WTC11 (cell line): Measurements from ENCODE around the gene TRAP1. TPM values are rescaled to one million over a fixed set of nuclear protein-coding genes. Genes with fewer than 3 reads are reported as not detected.

Source experiments
- ATAC-seq: fragments of 200-7000 bp; cut with Tn5 transposase; 2 replicates; pipeline ENCODE4 v1.10.0; 2021; ENCODE audit warnings: mild to moderate bottlenecking, moderate library complexity
- CTCF ChIA-PET: fragments of 300-600 bp; sonication (Branson Sonifier 250); formaldehyde crosslinking; loops from one replicate; lab custom pipeline; 2021; ENCODE audit warnings: antibody characterized with exemption; lab: Charles Lee
- POLR2A ChIA-PET: fragments of 350-600 bp; sonication (Branson Sonifier 250); formaldehyde crosslinking; loops from one replicate; lab custom pipeline; 2021; ENCODE audit warnings: antibody characterized with exemption; lab: Charles Lee
- DNase-seq: peaks from one replicate; pipeline ENCODE4 v3.0.0; 2021; ENCODE audit warnings: low spot score
- H3K27ac Mint-ChIP-seq: 2 replicates; pipeline ENCODE4 v1.8.0; 2021; ENCODE audit warnings: mixed read lengths
- H3K27me3 Mint-ChIP-seq: 2 replicates; pipeline ENCODE4 v1.8.0; 2021; ENCODE audit warnings: low read depth, mild to moderate bottlenecking, moderate library complexity, mixed read lengths
- H3K36me3 Mint-ChIP-seq: 2 replicates; pipeline ENCODE4 v1.8.0; 2021; ENCODE audit warnings: mixed read lengths
- H3K4me1 Mint-ChIP-seq: 2 replicates; pipeline ENCODE4 v1.8.0; 2022; ENCODE audit warnings: mixed read lengths
- H3K4me3 Mint-ChIP-seq: 2 replicates; pipeline ENCODE4 v1.8.0; 2021; ENCODE audit warnings: mild to moderate bottlenecking, moderate library complexity, mixed read lengths
- H3K9me3 Mint-ChIP-seq: 2 replicates; pipeline ENCODE4 v1.8.0; 2021; ENCODE audit warnings: mixed read lengths
- ETV6 ChIP-seq: sonication (generic); formaldehyde crosslinking; IDR thresholded peaks from 2 replicates; pipeline ENCODE4 v1.8.1; 2022; ENCODE audit warnings: mild to moderate bottlenecking, missing genetic modification reagents
- FOXP1 ChIP-seq: sonication (generic); formaldehyde crosslinking; IDR thresholded peaks from 2 replicates; pipeline ENCODE4 v1.8.0; 2022; ENCODE audit warnings: missing genetic modification reagents, mild to moderate bottlenecking, moderate library complexity, borderline replicate concordance
- GRHL2 ChIP-seq: fragments of 250-450 bp; sonication (Bioruptor Pico); IDR thresholded peaks from 2 replicates; pipeline ENCODE4 v1.8.0; 2022; ENCODE audit warnings: mild to moderate bottlenecking, moderate library complexity; ENCODE audit not compliant: insufficient replicate concordance, severe bottlenecking
- HMGA2 ChIP-seq: fragments of 250-450 bp; sonication (Bioruptor Pico); IDR thresholded peaks from 2 replicates; pipeline ENCODE4 v1.4.0; 2021; ENCODE audit warnings: mild to moderate bottlenecking, moderate library complexity
- NFE2L1 ChIP-seq: sonication (generic); formaldehyde crosslinking; IDR thresholded peaks from 2 replicates; pipeline ENCODE4 v1.8.1; 2023; ENCODE audit warnings: missing genetic modification reagents
- SMAD4 ChIP-seq: sonication (generic); formaldehyde crosslinking; IDR thresholded peaks from 2 replicates; pipeline ENCODE4 v1.8.0; 2022; ENCODE audit warnings: mild to moderate bottlenecking, missing genetic modification reagents
- TP53 ChIP-seq: sonication (generic); formaldehyde crosslinking; IDR thresholded peaks from 2 replicates; pipeline ENCODE4 v1.8.1; 2023; ENCODE audit warnings: mild to moderate bottlenecking, missing genetic modification reagents
- ZBTB21 ChIP-seq: sonication (generic); formaldehyde crosslinking; IDR thresholded peaks from 2 replicates; pipeline ENCODE4 v1.8.1; 2023; ENCODE audit warnings: mild to moderate bottlenecking, missing genetic modification reagents, borderline replicate concordance
- ZNF263 ChIP-seq: sonication (generic); formaldehyde crosslinking; IDR thresholded peaks from 2 replicates; pipeline ENCODE4 v1.8.1; 2022; ENCODE audit warnings: low read depth, mild to moderate bottlenecking, moderate library complexity, missing genetic modification reagents
- ZNF396 ChIP-seq: fragments of 250-450 bp; sonication (Bioruptor Pico); IDR thresholded peaks from 2 replicates; pipeline ENCODE4 v1.8.0; 2021; ENCODE audit warnings: mild to moderate bottlenecking, moderate library complexity, borderline replicate concordance
- ZNF416 ChIP-seq: fragments of 250-450 bp; sonication (Bioruptor Pico); IDR thresholded peaks from 2 replicates; pipeline ENCODE4 v1.9.0; 2021; ENCODE audit warnings: mild to moderate bottlenecking, inconsistent platforms
- ZNF423 ChIP-seq: fragments of 250-450 bp; sonication (Bioruptor Pico); IDR thresholded peaks from 2 replicates; pipeline ENCODE4 v2.1.2; 2022; ENCODE audit warnings: mild to moderate bottlenecking, moderate library complexity
- total RNA-seq: library from RNA; stranded (reverse); gene quantifications from 3 replicates; pipeline ENCODE4 v1.2.3, GENCODE V29; 2021
- TF ChIP-seq, protein P1 (sequence below): sonication (generic); formaldehyde crosslinking; IDR thresholded peaks from 2 replicates; pipeline ENCODE4 v1.8.1; 2023; ENCODE audit warnings: mild to moderate bottlenecking, missing genetic modification reagents, borderline replicate concordance
- TF ChIP-seq, protein P2 (sequence below): sonication (generic); formaldehyde crosslinking; IDR thresholded peaks from 2 replicates; pipeline ENCODE4 v1.8.1; 2023; ENCODE audit warnings: mild to moderate bottlenecking, missing genetic modification reagents
- TF ChIP-seq, protein P3 (sequence below): sonication (generic); formaldehyde crosslinking; IDR thresholded peaks from 2 replicates; pipeline ENCODE4 v1.8.0; 2022; ENCODE audit warnings: mild to moderate bottlenecking, missing genetic modification reagents
- TF ChIP-seq, protein P4 (sequence below): fragments of 250-450 bp; sonication (Bioruptor Pico); IDR thresholded peaks from 2 replicates; pipeline ENCODE4 v1.8.0; 2021; ENCODE audit warnings: mild to moderate bottlenecking
- TF ChIP-seq, protein P5 (sequence below): sonication (generic); formaldehyde crosslinking; IDR thresholded peaks from 2 replicates; pipeline ENCODE4 v1.8.0; 2022; ENCODE audit warnings: mild to moderate bottlenecking, missing genetic modification reagents
- TF ChIP-seq, protein P6 (sequence below): sonication (generic); formaldehyde crosslinking; IDR thresholded peaks from 2 replicates; pipeline ENCODE4 v1.8.1; 2022; ENCODE audit warnings: low read depth, mild to moderate bottlenecking, moderate library complexity, missing genetic modification reagents, borderline replicate concordance

TRAP1 gene
- total RNA-seq, 1 experiment from 2014 or later, result 285 TPM

DNA sequence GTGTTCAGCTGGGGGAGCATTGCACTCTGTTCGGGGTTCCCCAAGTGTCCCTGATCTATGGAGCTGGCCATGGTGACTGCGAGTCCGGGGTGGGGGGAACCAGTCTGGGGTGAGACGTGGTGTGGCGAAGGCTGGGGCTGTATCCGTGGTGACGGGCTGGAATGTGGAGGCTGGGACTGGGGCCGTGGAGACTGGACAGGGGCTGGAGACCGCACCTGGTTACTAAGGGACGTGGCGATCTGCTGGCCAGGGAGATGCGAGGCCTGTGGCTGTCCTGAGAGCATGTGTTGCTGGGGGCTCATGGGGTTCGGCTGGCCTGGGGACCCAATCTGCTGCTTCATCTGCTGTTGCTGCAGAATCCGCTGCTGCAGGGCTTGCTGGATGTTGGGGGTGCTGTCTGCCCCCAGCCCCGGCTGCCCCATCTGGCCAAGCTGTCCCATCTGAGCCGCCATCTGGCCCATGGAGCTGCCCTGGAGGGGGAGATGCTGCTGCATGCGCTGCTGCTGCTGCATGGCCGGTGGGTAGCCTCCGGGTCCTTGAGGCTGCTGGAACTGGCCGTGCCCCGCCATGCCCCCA lies 10.6 kb upstream of the TRAP1 start:
- Mint-ChIP-seq H3K27me3 (no peaks in the 10 kb centered on the region), H3K36me3 (peaks cover 48% of the 10 kb centered on the region), H3K4me3 (no peak overlapping the region), H3K4me1 (no peaks in the 10 kb centered on the region), H3K9me3 (no peaks in the 10 kb centered on the region), H3K27ac (no peak overlapping the region)
- ChIA-PET CTCF (no interaction called here), POLR2A (no interaction called here)
- DNase-seq, result no peak
- no peak for ATAC-seq
- TF ChIP-seq, protein P1, sequence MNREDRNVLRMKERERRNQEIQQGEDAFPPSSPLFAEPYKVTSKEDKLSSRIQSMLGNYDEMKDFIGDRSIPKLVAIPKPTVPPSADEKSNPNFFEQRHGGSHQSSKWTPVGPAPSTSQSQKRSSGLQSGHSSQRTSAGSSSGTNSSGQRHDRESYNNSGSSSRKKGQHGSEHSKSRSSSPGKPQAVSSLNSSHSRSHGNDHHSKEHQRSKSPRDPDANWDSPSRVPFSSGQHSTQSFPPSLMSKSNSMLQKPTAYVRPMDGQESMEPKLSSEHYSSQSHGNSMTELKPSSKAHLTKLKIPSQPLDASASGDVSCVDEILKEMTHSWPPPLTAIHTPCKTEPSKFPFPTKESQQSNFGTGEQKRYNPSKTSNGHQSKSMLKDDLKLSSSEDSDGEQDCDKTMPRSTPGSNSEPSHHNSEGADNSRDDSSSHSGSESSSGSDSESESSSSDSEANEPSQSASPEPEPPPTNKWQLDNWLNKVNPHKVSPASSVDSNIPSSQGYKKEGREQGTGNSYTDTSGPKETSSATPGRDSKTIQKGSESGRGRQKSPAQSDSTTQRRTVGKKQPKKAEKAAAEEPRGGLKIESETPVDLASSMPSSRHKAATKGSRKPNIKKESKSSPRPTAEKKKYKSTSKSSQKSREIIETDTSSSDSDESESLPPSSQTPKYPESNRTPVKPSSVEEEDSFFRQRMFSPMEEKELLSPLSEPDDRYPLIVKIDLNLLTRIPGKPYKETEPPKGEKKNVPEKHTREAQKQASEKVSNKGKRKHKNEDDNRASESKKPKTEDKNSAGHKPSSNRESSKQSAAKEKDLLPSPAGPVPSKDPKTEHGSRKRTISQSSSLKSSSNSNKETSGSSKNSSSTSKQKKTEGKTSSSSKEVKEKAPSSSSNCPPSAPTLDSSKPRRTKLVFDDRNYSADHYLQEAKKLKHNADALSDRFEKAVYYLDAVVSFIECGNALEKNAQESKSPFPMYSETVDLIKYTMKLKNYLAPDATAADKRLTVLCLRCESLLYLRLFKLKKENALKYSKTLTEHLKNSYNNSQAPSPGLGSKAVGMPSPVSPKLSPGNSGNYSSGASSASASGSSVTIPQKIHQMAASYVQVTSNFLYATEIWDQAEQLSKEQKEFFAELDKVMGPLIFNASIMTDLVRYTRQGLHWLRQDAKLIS (CRISPR knock-in tag), result no peak
- TF ChIP-seq FOXP1 (CRISPR knock-in tag), result no peak
- TF ChIP-seq HMGA2 (CRISPR knock-in tag), result no peak
- TF ChIP-seq ZNF416 (CRISPR knock-in tag), result no peak
- TF ChIP-seq, protein P2, sequence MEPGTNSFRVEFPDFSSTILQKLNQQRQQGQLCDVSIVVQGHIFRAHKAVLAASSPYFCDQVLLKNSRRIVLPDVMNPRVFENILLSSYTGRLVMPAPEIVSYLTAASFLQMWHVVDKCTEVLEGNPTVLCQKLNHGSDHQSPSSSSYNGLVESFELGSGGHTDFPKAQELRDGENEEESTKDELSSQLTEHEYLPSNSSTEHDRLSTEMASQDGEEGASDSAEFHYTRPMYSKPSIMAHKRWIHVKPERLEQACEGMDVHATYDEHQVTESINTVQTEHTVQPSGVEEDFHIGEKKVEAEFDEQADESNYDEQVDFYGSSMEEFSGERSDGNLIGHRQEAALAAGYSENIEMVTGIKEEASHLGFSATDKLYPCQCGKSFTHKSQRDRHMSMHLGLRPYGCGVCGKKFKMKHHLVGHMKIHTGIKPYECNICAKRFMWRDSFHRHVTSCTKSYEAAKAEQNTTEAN (CRISPR knock-in tag), result no peak
- no peak for TF ChIP-seq ZNF263
- no peak for TF ChIP-seq GRHL2 (CRISPR knock-in tag)
- no peak for TF ChIP-seq TP53
- no peak for TF ChIP-seq ZNF423 (CRISPR knock-in tag)
- TF ChIP-seq, protein P3, sequence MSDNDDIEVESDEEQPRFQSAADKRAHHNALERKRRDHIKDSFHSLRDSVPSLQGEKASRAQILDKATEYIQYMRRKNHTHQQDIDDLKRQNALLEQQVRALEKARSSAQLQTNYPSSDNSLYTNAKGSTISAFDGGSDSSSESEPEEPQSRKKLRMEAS, result no peak
- TF ChIP-seq, protein P4, sequence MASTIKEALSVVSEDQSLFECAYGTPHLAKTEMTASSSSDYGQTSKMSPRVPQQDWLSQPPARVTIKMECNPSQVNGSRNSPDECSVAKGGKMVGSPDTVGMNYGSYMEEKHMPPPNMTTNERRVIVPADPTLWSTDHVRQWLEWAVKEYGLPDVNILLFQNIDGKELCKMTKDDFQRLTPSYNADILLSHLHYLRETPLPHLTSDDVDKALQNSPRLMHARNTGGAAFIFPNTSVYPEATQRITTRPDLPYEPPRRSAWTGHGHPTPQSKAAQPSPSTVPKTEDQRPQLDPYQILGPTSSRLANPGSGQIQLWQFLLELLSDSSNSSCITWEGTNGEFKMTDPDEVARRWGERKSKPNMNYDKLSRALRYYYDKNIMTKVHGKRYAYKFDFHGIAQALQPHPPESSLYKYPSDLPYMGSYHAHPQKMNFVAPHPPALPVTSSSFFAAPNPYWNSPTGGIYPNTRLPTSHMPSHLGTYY (CRISPR knock-in tag), result no peak
- TF ChIP-seq ZNF396 (CRISPR knock-in tag), result no peak
- TF ChIP-seq ZBTB21 (CRISPR knock-in tag), result no peak
- TF ChIP-seq, protein P5, sequence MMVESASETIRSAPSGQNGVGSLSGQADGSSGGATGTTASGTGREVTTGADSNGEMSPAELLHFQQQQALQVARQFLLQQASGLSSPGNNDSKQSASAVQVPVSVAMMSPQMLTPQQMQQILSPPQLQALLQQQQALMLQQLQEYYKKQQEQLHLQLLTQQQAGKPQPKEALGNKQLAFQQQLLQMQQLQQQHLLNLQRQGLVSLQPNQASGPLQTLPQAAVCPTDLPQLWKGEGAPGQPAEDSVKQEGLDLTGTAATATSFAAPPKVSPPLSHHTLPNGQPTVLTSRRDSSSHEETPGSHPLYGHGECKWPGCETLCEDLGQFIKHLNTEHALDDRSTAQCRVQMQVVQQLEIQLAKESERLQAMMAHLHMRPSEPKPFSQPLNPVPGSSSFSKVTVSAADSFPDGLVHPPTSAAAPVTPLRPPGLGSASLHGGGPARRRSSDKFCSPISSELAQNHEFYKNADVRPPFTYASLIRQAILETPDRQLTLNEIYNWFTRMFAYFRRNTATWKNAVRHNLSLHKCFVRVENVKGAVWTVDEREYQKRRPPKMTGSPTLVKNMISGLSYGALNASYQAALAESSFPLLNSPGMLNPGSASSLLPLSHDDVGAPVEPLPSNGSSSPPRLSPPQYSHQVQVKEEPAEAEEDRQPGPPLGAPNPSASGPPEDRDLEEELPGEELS, result no peak
- TF ChIP-seq SMAD4 (CRISPR knock-in tag), result no peak
- no peak for TF ChIP-seq ETV6 (CRISPR knock-in tag)
- TF ChIP-seq, protein P6, sequence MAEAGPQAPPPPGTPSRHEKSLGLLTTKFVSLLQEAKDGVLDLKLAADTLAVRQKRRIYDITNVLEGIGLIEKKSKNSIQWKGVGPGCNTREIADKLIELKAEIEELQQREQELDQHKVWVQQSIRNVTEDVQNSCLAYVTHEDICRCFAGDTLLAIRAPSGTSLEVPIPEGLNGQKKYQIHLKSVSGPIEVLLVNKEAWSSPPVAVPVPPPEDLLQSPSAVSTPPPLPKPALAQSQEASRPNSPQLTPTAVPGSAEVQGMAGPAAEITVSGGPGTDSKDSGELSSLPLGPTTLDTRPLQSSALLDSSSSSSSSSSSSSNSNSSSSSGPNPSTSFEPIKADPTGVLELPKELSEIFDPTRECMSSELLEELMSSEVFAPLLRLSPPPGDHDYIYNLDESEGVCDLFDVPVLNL (CRISPR knock-in tag), result no peak
- no peak for TF ChIP-seq NFE2L1 (CRISPR knock-in tag)
